Esophagus muscularis mucosa (tissue), 4 donors: ENCODE measurements around the gene AUTS2.

Experiments used
- CTCF ChIP-seq, 3 experiments: fragments of 200-600 bp in 2 of 3; fragments of 450-650 bp in 1 of 3; sonication (generic) in 2 of 3; IDR thresholded peaks; one replicate each; pipeline ENCODE4 v1.5.1; 2017 to 2019; ENCODE audit warnings: antibody characterized with exemption in 3 of 3, mild to moderate bottlenecking in 2 of 3, moderate library complexity in 1 of 3
- EP300 ChIP-seq: sonication (generic); formaldehyde crosslinking; IDR thresholded peaks from one replicate; pipeline ENCODE4 v1.6.1; 2017; ENCODE audit warnings: antibody characterized with exemption
- POLR2AphosphoS5 ChIP-seq, 2 donors: sonication (generic); formaldehyde crosslinking; IDR thresholded peaks; one replicate each; pipeline ENCODE4 v1.6.1; 2017; ENCODE audit warnings: antibody characterized with exemption in 2 of 2

- no peak for TF ChIP-seq CTCF (IDR thresholded peaks at IDR 0.05)
- TF ChIP-seq POLR2AphosphoS5 (IDR thresholded peaks at IDR 0.05), result no peak
- TF ChIP-seq EP300, result no peak
These were observed 1138.6 kb downstream of the AUTS2 start for GRCh38 chr7:70736715-70737460.
